Measurements from ENCODE around the gene OR51S1. TPM values are rescaled to one million over a fixed set of nuclear protein-coding genes. Genes with fewer than 3 reads are reported as not detected.

The OR51S1 gene
- total RNA-seq, 1 experiment from 2014 or later = not detected

DNA sequence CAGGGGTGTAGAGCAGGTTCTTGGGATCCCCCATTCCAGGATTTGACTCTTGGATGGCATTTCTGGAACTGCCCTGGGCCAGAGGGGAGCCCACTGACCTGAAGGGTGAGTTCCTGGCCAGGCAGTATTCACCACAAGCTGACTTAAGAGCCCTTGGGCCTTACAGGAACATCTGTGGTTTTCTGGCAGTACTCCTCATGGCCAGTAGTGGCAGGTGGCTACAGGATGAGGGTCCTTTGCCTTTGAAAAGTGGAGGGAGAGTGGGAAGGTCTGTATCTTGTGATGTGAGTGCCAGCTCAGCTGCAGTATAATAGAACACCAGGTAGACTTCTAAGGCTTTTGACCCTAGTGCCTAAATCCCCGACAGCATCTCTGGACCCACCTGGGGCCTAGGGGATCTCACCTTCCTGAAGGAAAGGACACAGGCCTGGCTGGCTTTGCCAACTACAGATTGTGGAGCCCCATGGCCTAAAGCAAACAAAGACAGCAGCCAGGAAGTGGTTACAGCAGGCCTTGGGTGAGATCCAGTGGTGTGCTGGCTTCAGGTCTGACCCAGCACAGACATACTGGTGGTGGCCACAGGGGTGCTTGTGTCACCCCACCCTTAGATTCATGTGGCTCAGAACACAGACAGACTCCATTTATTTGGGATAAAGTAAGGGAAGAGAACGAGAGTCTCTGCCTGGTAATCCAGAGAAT lies 9.0 kb downstream of the OR51S1 start:
- Histone ChIP-seq H3K27me3 (ENCODE audit: insufficient read depth, low read length) (peaks cover 10% of the 10 kb centered on the region; the same call in 1 of the 2 replicates), H3K4me1 (ENCODE audit: control insufficient read depth in 1 of 2, insufficient read depth in 2 of 2, low read length in 2 of 2) (no peaks in the 10 kb centered on the region), H2AFZ (ENCODE audit: low read depth, low read length, poor library complexity, severe bottlenecking) (no peak overlapping the region), H3K4me3 (replicated peaks in 1 of 2; ENCODE audit: low read depth in 1 of 2, low read length in 2 of 2) (no peak overlapping the region), H3K9me2 (ENCODE audit: insufficient read depth) (no peaks in the 10 kb centered on the region), H3K79me2 (ENCODE audit: insufficient read depth, low read length) (no peaks in the 10 kb centered on the region), H3K9ac (ENCODE audit: low read length) (no peak overlapping the region), H3K27ac (ENCODE audit: low read depth, low read length) (no peak overlapping the region), H3K36me3 (ENCODE audit: control insufficient read depth in 1 of 2, insufficient read depth in 2 of 2, low read length in 2 of 2) (no peaks in the 10 kb centered on the region), H4K20me1 (ENCODE audit: insufficient read depth) (no peaks in the 10 kb centered on the region), H3K9me3 (ENCODE audit: control insufficient read depth in 1 of 2, insufficient read depth in 1 of 2, low read depth in 1 of 2, low read length in 2 of 2) (no peaks in the 10 kb centered on the region), H3K4me2 (ENCODE audit: low read length) (no peak overlapping the region)
- intact Hi-C loops (cut with micrococcal nuclease) = no loop called here
- RAD21 ChIA-PET (ENCODE audit: low non-redundant PET in 1 of 2, low total read pairs in 2 of 2, uncharacterized antibody in 2 of 2, unreplicated experiment in 2 of 2) = no interaction called here
- ATAC-seq = no peak
- CTCF ChIA-PET = no interaction called here
- TF ChIP-seq TCF7L2 (IDR thresholded peaks at IDR 0.05; ENCODE audit: borderline replicate concordance, extremely low read depth, insufficient read depth, insufficient read length) = no peak
- TF ChIP-seq, protein P1, sequence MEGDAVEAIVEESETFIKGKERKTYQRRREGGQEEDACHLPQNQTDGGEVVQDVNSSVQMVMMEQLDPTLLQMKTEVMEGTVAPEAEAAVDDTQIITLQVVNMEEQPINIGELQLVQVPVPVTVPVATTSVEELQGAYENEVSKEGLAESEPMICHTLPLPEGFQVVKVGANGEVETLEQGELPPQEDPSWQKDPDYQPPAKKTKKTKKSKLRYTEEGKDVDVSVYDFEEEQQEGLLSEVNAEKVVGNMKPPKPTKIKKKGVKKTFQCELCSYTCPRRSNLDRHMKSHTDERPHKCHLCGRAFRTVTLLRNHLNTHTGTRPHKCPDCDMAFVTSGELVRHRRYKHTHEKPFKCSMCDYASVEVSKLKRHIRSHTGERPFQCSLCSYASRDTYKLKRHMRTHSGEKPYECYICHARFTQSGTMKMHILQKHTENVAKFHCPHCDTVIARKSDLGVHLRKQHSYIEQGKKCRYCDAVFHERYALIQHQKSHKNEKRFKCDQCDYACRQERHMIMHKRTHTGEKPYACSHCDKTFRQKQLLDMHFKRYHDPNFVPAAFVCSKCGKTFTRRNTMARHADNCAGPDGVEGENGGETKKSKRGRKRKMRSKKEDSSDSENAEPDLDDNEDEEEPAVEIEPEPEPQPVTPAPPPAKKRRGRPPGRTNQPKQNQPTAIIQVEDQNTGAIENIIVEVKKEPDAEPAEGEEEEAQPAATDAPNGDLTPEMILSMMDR (IDR thresholded peaks at IDR 0.05 in 2 of 3, conservative IDR thresholded peaks at IDR 0.05 in 1 of 3; ENCODE audit: borderline replicate concordance in 1 of 3, insufficient read depth in 1 of 3, low read depth in 2 of 3, low read length in 2 of 3) = 0 out of 6 replicates have a peak, but pooled peaks of 2 of the 3 experiments have one; percentile 3 to 13
- BruUV-seq (replicated peaks) = no TSS peak
- no peak for DNase-seq (ENCODE audit: low read depth, low spot score)
- POLR2A ChIA-PET = no interaction called here

DNA sequence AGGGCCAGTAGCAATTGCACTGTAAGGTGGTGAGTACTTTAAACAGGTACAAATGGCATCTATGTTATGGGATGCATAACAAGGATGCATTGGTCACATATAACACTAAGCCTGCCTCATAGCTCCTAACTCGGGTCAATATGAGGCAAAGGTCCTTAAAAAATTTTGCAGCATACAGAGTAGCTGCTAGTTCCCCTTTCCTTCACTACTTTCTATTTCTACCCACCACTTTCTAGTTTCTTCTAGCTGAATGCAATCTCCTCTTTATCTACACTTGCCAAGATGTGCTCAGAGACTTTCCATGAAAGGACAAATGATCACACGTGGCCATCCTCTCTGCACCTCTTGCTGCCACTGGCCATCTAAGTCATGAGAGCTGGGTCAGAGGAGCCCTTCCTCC lies 18.1 kb downstream of the OR51S1 start:
- ATAC-seq = no peak
- no peaks in the 10 kb centered on the region for H3K36me3 ChIP-seq (ENCODE audit: control insufficient read depth in 1 of 2, insufficient read depth in 2 of 2, low read length in 2 of 2)
- H3K4me1 ChIP-seq (ENCODE audit: control insufficient read depth in 1 of 2, insufficient read depth in 2 of 2, low read length in 2 of 2) = no peaks in the 10 kb centered on the region
- ChIA-PET CTCF (no interaction called here), POLR2A (no interaction called here), RAD21 (ENCODE audit: low non-redundant PET in 1 of 2, low total read pairs in 2 of 2, uncharacterized antibody in 2 of 2, unreplicated experiment in 2 of 2) (no interaction called here)
- no peaks in the 10 kb centered on the region for H3K9me2 ChIP-seq (ENCODE audit: insufficient read depth)
- DNase-seq (ENCODE audit: low read depth, low spot score) = no peak
- H3K27ac ChIP-seq (ENCODE audit: low read depth, low read length) = no peak overlapping the region
- H2AFZ ChIP-seq (ENCODE audit: low read depth, low read length, poor library complexity, severe bottlenecking) = no peak overlapping the region
- H3K27me3 ChIP-seq (ENCODE audit: insufficient read depth, low read length) = peaks cover 31% of the 10 kb centered on the region
- H3K9ac ChIP-seq (ENCODE audit: low read length) = no peak overlapping the region
- no peaks in the 10 kb centered on the region for H3K9me3 ChIP-seq (ENCODE audit: control insufficient read depth in 1 of 2, insufficient read depth in 1 of 2, low read depth in 1 of 2, low read length in 2 of 2)
- H3K4me3 ChIP-seq (replicated peaks in 1 of 2; ENCODE audit: low read depth in 1 of 2, low read length in 2 of 2) = no peak overlapping the region
- no peaks in the 10 kb centered on the region for H3K79me2 ChIP-seq (ENCODE audit: insufficient read depth, low read length)
- no peak overlapping the region for H3K4me2 ChIP-seq (ENCODE audit: low read length)
- no peaks in the 10 kb centered on the region for H4K20me1 ChIP-seq (ENCODE audit: insufficient read depth)
- intact Hi-C loops (cut with micrococcal nuclease) = no loop called here
- BruUV-seq (replicated peaks) = no TSS peak
- TF ChIP-seq TCF7L2 (IDR thresholded peaks at IDR 0.05; ENCODE audit: borderline replicate concordance, extremely low read depth, insufficient read depth, insufficient read length) = no peak
- no peak for TF ChIP-seq JUND (IDR thresholded peaks at IDR 0.05)
- TF ChIP-seq, protein P2, sequence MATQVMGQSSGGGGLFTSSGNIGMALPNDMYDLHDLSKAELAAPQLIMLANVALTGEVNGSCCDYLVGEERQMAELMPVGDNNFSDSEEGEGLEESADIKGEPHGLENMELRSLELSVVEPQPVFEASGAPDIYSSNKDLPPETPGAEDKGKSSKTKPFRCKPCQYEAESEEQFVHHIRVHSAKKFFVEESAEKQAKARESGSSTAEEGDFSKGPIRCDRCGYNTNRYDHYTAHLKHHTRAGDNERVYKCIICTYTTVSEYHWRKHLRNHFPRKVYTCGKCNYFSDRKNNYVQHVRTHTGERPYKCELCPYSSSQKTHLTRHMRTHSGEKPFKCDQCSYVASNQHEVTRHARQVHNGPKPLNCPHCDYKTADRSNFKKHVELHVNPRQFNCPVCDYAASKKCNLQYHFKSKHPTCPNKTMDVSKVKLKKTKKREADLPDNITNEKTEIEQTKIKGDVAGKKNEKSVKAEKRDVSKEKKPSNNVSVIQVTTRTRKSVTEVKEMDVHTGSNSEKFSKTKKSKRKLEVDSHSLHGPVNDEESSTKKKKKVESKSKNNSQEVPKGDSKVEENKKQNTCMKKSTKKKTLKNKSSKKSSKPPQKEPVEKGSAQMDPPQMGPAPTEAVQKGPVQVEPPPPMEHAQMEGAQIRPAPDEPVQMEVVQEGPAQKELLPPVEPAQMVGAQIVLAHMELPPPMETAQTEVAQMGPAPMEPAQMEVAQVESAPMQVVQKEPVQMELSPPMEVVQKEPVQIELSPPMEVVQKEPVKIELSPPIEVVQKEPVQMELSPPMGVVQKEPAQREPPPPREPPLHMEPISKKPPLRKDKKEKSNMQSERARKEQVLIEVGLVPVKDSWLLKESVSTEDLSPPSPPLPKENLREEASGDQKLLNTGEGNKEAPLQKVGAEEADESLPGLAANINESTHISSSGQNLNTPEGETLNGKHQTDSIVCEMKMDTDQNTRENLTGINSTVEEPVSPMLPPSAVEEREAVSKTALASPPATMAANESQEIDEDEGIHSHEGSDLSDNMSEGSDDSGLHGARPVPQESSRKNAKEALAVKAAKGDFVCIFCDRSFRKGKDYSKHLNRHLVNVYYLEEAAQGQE (IDR thresholded peaks at IDR 0.05; ENCODE audit: low read depth) = no peak
- TF ChIP-seq, protein P3, sequence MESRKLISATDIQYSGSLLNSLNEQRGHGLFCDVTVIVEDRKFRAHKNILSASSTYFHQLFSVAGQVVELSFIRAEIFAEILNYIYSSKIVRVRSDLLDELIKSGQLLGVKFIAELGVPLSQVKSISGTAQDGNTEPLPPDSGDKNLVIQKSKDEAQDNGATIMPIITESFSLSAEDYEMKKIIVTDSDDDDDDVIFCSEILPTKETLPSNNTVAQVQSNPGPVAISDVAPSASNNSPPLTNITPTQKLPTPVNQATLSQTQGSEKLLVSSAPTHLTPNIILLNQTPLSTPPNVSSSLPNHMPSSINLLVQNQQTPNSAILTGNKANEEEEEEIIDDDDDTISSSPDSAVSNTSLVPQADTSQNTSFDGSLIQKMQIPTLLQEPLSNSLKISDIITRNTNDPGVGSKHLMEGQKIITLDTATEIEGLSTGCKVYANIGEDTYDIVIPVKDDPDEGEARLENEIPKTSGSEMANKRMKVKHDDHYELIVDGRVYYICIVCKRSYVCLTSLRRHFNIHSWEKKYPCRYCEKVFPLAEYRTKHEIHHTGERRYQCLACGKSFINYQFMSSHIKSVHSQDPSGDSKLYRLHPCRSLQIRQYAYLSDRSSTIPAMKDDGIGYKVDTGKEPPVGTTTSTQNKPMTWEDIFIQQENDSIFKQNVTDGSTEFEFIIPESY (IDR thresholded peaks at IDR 0.05; ENCODE audit: extremely low read depth, insufficient replicate concordance, low read length) = no peak
- TF ChIP-seq RAD21 (IDR thresholded peaks at IDR 0.05; ENCODE audit: low read depth) = no peak
- no peak for TF ChIP-seq EGR1 (IDR thresholded peaks at IDR 0.05; ENCODE audit: low read depth)
- TF ChIP-seq, protein P4, sequence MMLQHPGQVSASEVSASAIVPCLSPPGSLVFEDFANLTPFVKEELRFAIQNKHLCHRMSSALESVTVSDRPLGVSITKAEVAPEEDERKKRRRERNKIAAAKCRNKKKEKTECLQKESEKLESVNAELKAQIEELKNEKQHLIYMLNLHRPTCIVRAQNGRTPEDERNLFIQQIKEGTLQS (IDR thresholded peaks at IDR 0.05) = no peak
- TF ChIP-seq ELF1 (IDR thresholded peaks at IDR 0.05; ENCODE audit: borderline replicate concordance, low read depth) = no peak
- no peak for TF ChIP-seq EZH2 (IDR thresholded peaks at IDR 0.05)
